IPS-18a (cell line): Measurements from ENCODE around the gene LHX8.
A peak's percentile ranks its signal among the peaks of the same experiment; 100 is the strongest.

Experiments used
- H3K27ac ChIP-seq: one replicate; pipeline ENCODE4 v1.5.1; 2013; ENCODE audit warnings: low read length
- H3K27me3 ChIP-seq: one replicate; pipeline ENCODE4 v1.6.1; 2013; ENCODE audit warnings: mild to moderate bottlenecking, low read length; ENCODE audit not compliant: control insufficient read depth, insufficient read depth
- H3K36me3 ChIP-seq: one replicate; pipeline ENCODE4 v1.6.1; 2013; ENCODE audit warnings: low read depth, low read length; ENCODE audit not compliant: control insufficient read depth
- H3K4me1 ChIP-seq: one replicate; pipeline ENCODE4 v1.6.1; 2013; ENCODE audit warnings: low read depth, low read length; ENCODE audit not compliant: control insufficient read depth
- H3K4me3 ChIP-seq: one replicate; pipeline ENCODE4 v1.5.1; 2013; ENCODE audit warnings: low read length
- H3K9ac ChIP-seq: one replicate; pipeline ENCODE4 v1.6.1; 2013; ENCODE audit warnings: mild to moderate bottlenecking, low read length, moderate library complexity
- H3K9me3 ChIP-seq: one replicate; pipeline ENCODE4 v1.6.1; 2013; ENCODE audit warnings: low read depth, low read length; ENCODE audit not compliant: control insufficient read depth

The LHX8 gene

DNA sequence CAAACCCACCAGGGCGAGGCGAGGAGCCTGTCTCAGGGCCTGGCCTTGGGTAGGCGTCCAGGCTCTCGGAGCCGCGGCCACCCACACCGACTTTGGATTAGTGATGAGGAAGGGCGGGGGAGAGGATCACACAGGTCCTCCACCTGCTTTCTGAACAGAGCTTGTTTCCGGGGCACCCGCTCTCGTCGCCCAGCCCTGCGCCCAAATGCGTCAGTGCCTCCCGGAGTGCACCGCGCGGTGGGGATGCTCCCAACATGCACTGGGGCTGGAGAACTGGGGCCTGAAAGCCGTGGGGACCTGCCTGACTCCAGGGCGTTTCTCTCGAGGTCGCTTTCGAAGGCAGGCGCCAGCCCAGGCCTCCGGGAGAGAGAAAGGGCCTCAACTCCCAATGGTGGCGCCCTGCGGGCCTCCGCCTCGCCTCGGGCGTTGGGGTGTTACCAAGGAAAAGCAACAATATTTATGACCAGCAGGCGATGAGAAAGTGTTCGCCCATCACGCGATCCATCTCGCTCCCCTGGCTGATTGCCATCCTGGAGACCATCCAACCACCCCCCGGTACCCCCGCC, 8.9 kb upstream of the LHX8 start:
- Histone ChIP-seq H3K27me3 (peaks cover 42% of the 10 kb centered on the region), H3K9me3 (no peaks in the 10 kb centered on the region), H3K4me3 (no peak overlapping the region), H3K9ac (no peak overlapping the region), H3K27ac (no peak overlapping the region), H3K4me1 (peaks cover 10% of the 10 kb centered on the region), H3K36me3 (no peaks in the 10 kb centered on the region)

DNA sequence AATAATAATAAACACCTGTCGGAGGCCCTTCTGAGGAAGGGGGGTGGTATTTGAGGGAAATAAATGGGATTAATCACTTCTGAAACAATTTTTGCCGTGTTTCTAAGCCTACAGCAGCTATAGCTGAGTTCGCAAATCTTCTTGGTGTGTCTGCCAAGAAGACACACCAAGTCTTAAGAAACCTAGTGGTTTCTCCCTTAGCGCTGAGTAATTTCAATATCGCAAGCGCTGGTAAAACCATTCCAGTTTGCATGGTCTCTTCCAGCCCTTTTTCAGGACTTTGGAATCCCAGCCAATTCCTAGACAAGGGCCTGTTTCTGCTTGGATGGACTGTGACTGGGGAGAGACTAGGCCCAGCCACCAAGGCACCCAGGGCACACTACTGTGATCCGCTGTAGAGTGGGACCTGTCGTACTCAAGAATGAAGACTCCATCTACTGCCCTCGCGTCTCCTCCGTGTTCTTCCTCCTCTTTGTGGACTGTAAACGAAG, 7.5 kb upstream of the LHX8 start:
- Histone ChIP-seq H3K4me1 (peaks cover 22% of the 10 kb centered on the region), H3K4me3 (no peak overlapping the region), H3K9ac (no peak overlapping the region), H3K9me3 (no peaks in the 10 kb centered on the region), H3K36me3 (no peaks in the 10 kb centered on the region), H3K27me3 (peaks cover 56% of the 10 kb centered on the region), H3K27ac (no peak overlapping the region)

DNA sequence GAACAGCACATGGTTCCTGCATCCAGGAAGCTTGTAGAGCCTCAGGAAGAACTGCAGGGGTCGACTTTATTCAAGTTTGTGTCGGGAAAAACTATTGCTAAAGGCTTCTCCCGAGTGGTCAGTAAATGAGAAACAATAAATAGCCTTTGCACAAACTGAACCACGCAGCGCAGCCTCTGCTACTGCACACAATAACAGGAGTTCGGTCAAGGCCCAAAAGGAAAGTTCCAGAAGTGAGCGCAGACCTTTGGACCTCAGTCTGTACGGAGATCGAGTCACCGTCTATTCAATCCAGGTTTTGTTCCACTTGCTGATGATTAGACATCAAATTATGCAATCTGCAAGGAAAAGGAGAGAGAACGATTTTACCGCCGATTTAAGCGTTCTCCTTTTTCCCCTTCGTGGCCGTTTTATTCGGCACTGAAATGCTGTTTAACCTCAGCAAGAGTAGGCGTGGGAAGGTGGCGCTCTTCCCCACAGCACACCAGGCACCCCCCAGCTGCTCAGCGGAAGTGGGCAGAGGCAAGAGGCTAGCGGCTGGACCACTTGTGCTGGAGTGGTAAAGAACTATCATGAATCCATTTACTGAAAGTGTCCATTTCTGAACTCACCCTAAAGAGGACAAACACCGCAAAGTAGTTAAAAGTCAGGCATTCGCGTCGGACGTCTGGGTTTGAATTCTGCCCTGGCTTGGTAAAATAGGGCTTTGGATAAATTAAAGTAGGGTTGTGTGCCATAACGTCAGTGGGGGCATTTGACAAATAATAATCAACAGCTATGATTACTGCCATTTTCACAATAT, 6.1 kb upstream of the LHX8 start:
- Histone ChIP-seq H3K9ac (no peak overlapping the region), H3K27ac (no peak overlapping the region), H3K36me3 (no peaks in the 10 kb centered on the region), H3K9me3 (no peaks in the 10 kb centered on the region), H3K4me3 (no peak overlapping the region), H3K27me3 (peaks cover 71% of the 10 kb centered on the region), H3K4me1 (peaks cover 34% of the 10 kb centered on the region)

DNA sequence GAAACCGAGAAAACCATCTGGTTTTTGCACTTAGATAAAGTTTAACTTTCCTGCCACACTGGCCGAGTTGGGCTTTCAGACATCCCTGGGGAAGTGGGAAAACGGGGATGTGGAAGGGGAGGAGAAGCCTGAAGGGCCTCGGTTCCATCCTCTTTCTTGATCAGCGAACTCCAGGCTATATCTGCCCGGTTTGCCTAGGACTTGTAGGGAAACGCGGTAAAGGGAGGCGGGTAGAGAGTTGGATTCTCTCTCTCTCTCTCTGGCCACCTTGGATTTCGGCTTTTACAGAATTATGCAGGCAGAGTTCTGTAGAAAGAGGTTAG, 4.6 kb upstream of the LHX8 start:
- Histone ChIP-seq H3K4me1 (peaks cover 47% of the 10 kb centered on the region), H3K9ac (no peak overlapping the region), H3K27me3 (peaks cover 86% of the 10 kb centered on the region), H3K9me3 (no peaks in the 10 kb centered on the region), H3K27ac (no peak overlapping the region), H3K36me3 (no peaks in the 10 kb centered on the region), H3K4me3 (peak overlapping the region; percentile 64)

DNA sequence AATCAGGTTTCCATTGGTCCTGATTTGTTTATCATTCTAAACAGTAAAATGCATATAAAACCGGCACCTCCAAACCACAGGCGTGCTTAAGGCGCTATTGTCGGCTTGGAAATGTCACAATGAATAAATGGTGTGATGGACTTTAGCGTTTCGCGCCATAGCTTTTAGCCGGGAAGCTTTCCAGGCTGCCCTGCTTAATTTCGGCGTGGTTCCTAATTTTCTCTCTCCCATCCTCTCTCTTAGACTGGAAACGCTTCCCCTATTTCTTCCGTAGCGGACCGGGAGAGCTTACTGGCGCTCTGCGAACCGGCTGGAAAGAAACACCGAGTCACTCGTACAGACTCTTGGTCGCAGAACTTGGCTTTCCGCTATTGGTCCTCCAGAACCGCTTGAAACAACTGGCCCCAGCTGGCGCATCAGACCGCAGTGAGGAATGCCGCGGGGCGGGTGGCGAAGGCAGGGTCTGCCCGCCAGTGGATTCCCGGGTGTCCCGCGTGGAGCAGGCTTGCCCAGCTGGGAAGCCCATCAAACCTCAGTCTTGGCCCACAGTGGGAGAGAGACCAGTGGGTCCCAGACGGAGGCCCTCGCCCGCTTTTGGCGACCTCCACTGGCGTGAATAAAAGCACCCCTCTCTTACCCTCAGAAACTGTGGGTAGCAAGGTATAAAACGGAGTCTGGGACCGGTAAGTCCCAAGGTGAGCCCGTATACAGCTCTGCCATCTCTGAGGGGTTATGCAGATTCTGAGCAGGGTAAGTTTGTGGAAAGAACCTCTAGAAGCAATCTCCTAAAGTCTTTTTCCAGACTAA, 4.0 kb upstream of the LHX8 start:
- peaks cover 47% of the 10 kb centered on the region for H3K4me1 ChIP-seq
- no peaks in the 10 kb centered on the region for H3K9me3 ChIP-seq
- peaks cover 92% of the 10 kb centered on the region for H3K27me3 ChIP-seq
- H3K27ac ChIP-seq = no peak overlapping the region
- no peaks in the 10 kb centered on the region for H3K36me3 ChIP-seq
- no peak overlapping the region for H3K9ac ChIP-seq
- H3K4me3 ChIP-seq = peak overlapping the region; percentile 64

DNA sequence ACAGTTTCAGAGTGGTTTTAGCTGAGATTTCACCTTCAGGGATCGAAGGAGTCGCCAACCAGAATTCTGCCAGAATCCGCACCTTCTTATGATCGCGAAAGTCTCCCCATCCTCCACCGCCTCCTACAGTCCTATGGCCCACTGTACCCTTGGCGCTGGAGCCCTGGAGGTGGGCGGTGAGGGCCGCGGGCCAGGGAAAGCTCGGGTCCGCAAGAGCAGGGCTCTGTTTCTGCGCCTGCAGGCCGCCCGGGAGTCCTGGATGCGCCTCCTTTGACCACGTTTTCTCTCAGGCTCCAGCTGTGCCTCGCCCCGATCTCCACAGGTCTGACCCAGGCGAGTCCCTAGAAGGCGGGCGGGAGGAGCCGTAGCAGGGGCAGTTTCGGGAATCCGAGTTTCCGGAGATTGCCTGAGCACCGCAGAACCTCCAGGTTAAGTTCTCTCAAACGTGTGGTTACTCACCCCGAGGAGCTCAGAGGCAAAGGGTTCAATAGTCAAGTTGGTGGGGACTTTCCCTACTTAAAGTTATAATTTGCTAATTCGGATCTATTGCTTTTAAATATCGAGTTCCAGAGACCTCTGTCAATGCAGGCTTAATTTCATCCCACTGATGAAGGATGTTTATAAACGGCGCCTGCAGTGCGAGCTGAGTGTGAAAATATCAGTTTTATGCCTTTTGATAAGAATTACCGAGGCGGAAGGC, 3.2 kb upstream of the LHX8 start:
- H3K9ac ChIP-seq = no peak overlapping the region
- no peaks in the 10 kb centered on the region for H3K36me3 ChIP-seq
- H3K27me3 ChIP-seq = peaks cover 98% of the 10 kb centered on the region
- peaks cover 55% of the 10 kb centered on the region for H3K4me1 ChIP-seq
- no peak overlapping the region for H3K27ac ChIP-seq
- no peaks in the 10 kb centered on the region for H3K9me3 ChIP-seq
- H3K4me3 ChIP-seq = peak overlapping the region; percentile 64

DNA sequence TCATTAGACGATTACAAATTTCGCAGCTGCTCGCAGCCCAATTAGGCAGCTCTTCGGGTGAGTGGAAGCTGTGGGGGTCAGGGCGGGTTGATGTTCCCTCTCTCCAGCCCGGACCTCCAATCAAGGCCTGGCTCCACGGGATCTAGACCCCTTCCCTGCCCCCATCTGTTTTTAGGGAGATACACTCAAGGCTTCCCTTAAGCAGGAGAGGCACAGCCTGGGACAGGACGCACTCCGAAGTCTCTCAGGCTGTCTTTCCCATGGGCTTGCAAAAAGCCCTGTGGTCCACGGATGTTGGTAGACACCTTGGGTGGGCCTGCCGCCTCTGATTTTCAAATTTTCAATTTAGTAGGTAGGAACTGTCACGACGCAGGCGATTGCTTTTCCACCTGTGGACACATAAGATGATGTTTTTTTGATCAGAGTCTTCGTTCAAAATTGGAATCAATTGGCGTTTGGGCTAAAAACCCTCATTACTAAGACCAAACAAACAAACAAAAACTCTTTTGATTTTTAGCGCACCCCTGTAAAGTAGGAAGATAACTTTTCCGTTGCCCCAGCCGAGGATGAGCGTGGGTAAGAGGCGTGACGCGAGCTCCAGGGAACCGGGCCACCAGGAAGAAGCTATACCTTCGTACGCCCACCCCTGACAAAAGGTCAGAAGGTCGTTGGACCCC, 2.5 kb upstream of the LHX8 start:
- Histone ChIP-seq H3K9ac (no peak overlapping the region), H3K9me3 (no peaks in the 10 kb centered on the region), H3K4me1 (peaks cover 55% of the 10 kb centered on the region), H3K4me3 (peak overlapping the region; percentile 64), H3K27me3 (peaks cover 100% of the 10 kb centered on the region), H3K36me3 (no peaks in the 10 kb centered on the region), H3K27ac (no peak overlapping the region)

DNA sequence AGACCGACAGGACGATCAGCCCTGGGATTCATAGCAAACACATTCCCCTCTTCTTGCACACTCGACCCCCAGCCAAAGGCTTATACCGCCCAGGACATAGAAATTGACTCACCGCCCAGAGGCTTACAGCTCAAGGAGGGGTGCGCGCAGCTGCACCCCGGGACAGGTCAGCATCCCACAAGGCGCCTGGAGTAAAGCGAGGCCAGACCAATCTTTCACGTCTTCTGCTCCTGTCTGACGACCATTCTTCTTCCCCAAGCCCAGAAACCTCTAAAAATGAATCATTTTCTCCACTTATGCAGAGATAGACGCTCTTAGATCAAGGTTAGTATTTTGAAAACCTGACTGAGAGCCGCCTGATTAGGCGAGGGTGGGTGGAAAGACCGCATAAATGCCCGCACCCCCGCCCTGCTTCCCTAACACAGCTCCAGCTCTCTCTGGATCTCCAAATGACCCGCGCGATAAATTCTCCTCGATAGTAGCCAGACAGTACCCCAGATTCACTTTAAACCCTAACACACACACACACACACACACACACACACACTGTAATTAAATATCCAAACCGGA, 1.9 kb upstream of the LHX8 start:
- Histone ChIP-seq H3K27ac (no peak overlapping the region), H3K9me3 (no peaks in the 10 kb centered on the region), H3K4me1 (peaks cover 55% of the 10 kb centered on the region), H3K4me3 (no peak overlapping the region), H3K27me3 (peaks cover 100% of the 10 kb centered on the region), H3K36me3 (no peaks in the 10 kb centered on the region), H3K9ac (no peak overlapping the region)

DNA sequence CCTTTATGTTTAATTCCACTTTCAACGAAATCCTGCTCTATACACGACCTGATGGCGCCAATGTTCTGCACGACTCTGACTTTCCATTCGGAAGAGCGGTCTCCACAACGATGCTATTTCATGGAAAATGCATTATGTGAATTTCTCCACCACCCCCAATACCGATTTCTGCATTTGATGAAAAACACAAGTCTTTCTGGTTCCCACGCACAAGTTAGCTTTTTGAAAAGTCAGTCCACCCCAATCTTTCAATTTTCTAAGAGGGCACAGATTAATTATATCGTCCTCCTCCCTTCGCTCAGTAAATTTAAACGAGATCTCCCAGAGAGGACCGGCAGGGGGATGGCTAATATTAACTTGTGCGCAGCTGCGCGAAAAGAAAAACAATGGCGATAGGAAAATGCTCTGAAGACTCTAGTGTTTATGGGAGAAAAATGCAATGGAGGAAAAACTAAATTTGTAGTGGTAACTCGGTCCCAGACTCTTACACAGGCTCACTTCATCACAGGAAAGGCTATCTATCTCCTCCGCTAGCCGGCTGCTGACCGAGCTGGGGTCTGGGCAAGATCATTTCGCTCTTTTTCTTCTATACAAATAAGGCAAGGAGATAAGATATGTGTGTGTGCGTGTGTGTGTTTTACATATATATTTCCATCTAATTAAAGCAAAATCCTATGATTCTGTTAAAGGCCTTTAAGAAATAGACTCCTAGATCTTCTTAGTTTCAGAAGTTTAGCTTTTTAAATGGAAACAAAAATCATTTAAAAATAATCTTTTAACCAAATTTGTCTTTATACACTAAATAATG, 1.2 kb upstream of the LHX8 start:
- Histone ChIP-seq H3K4me3 (no peak overlapping the region), H3K4me1 (peaks cover 55% of the 10 kb centered on the region), H3K27ac (no peak overlapping the region), H3K36me3 (no peaks in the 10 kb centered on the region), H3K9me3 (no peaks in the 10 kb centered on the region), H3K27me3 (peaks cover 100% of the 10 kb centered on the region), H3K9ac (no peak overlapping the region)
